Urinary bladder (tissue), 4 donors: ENCODE results near the gene EHD2. TPM values are rescaled to one million over a fixed set of nuclear protein-coding genes. Genes with fewer than 3 reads are reported as not detected.
"Not testable (repeated sequence)": the region's sequence is repeated elsewhere in the genome, so short reads cannot be mapped to it uniquely, and the experiment has no call there.

Source experiments
- DNase-seq: peaks from one replicate; pipeline ENCODE4 v3.0.0-alpha.2; 2015; ENCODE audit errors: extremely low spot score
- H3K27ac ChIP-seq: one replicate; pipeline ENCODE4 v1.5.1; 2013; ENCODE audit warnings: low read depth, mild to moderate bottlenecking, moderate library complexity
- H3K36me3 ChIP-seq: one replicate; pipeline ENCODE4 v1.6.1; 2013; ENCODE audit warnings: mild to moderate bottlenecking, moderate library complexity; ENCODE audit not compliant: insufficient read depth
- H3K4me1 ChIP-seq: one replicate; pipeline ENCODE4 v1.6.1; 2013; ENCODE audit warnings: mild to moderate bottlenecking, moderate library complexity; ENCODE audit not compliant: insufficient read depth
- H3K4me3 ChIP-seq: one replicate; pipeline ENCODE4 v1.5.1; 2013; ENCODE audit warnings: low read depth, low read length
- WGBS: extraction: QIAGEN DNeasy Blood & Tissue Kit; methylation state at CpG from one replicate; pipeline ENCODE4 v1.1.7; 2013; 5-methylcytosine and 5-hydroxymethylcytosine counted together
- polyA plus RNA-seq: library from polyadenylated mRNA; stranded (reverse); fragments of 200-250 nt; gene quantifications from one replicate; pipeline ENCODE4 v1.2.3, GENCODE V29; 2013
- total RNA-seq: library from RNA; depleted of rRNA; stranded (reverse); fragments of >200 nt; gene quantifications from one replicate; pipeline ENCODE4 v1.2.3, GENCODE V29; 2014
- donor health status: healthy with polysubstance abuse.
- donor health status: healthy.

EHD2 gene
- total and polyA plus RNA-seq, 2 donors: 53.1 to 188 TPM

DNA sequence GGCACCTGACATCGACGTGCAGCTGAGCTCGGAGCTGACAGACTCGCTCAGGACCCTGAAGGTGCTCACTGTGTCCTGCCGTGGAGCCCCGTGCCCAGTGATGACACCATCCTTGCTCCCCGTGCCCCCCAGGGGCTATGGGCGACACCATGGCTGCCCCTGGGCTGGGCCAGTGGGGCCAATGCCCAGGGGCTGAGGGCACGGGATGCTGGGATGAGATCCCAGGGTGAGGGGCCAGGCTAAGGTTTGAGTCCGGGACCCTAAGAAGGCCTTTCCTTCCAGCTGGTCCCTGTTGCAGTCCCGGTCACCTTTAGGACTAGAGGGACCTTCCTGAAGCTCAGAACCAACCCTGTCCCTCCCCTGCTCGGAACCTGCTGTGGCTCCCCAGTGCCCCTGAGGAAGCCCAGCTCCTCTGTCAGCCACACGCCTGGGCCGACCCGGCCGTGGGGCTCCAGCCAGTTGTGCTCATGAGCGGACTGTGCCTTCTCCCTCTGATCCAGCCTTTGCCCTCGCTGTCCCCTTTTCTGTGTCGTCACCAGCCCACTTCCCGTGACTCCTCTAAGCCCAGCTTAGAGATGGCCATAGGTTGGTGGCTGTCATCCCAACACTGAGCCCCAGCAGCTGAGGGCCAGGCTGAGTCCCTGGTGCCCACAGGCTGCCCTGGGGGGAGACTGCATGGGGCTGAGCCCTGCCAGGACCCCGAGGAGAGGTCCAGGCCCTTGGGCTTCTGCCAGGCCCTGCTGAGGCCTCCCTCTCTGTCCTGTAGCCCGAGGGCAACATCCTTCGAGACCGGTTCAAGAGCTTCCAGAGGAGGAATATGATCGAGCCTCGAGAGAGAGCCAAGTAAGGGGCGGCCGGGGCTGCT, 42.8 kb downstream of the EHD2 start:
- peaks cover 16% of the 10 kb centered on the region for H3K36me3 ChIP-seq

DNA sequence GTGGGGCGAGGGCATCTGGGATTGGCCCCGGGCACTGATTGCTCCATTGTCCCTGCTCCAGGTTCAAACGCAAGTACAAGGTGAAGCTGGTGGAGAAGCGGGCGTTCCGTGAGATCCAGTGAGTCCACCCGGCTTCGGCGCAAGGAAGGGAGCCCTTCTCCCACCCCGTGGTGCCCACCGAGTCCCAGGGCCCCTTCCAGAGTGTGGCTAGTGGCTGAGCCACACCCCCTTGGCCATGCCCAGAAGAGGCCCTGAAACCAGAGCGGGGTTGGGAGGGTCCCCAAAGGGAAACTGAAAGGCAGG, 43.4 kb downstream of the EHD2 start:
- 96% methylated on average over 12 of the region's 12 CpGs for WGBS
- Histone ChIP-seq H3K4me3 (no peak overlapping the region), H3K27ac (no peak overlapping the region), H3K4me1 (no peaks in the 10 kb centered on the region), H3K36me3 (peaks cover 13% of the 10 kb centered on the region)
- DNase-seq: no peak

More for the DNA sequence above, 42.8 kb downstream of the EHD2 start:
- 90% methylated on average over 28 of the region's 28 CpGs for WGBS
- Histone ChIP-seq H3K4me1 (no peaks in the 10 kb centered on the region), H3K4me3 (no peak overlapping the region), H3K27ac (no peak overlapping the region)
- no peak for DNase-seq

GRCh38 chr19:47756953-47757608, 43.9 kb downstream of the EHD2 start:
- no peak overlapping the region for H3K4me3 ChIP-seq
- peaks cover 12% of the 10 kb centered on the region for H3K36me3 ChIP-seq
- no peaks in the 10 kb centered on the region for H3K4me1 ChIP-seq
- 88% methylated on average over 22 of the region's 22 CpGs for WGBS
- H3K27ac ChIP-seq: no peak overlapping the region
- DNase-seq: no peak

- Histone ChIP-seq H3K4me3 (no peak overlapping the region), H3K36me3 (peaks cover 11% of the 10 kb centered on the region), H3K4me1 (no peaks in the 10 kb centered on the region), H3K27ac (no peak overlapping the region)
- DNase-seq: no peak
- 84% methylated on average over 14 of the region's 14 CpGs for WGBS
Measured at GRCh38 chr19:47757617-47758442, 44.6 kb downstream of the EHD2 start.

GRCh38 chr19:47758443-47758804, 45.2 kb downstream of the EHD2 start:
- H3K4me3 ChIP-seq: no peak overlapping the region
- H3K36me3 ChIP-seq: peaks cover 11% of the 10 kb centered on the region
- DNase-seq: no peak
- no peak overlapping the region for H3K27ac ChIP-seq
- no peaks in the 10 kb centered on the region for H3K4me1 ChIP-seq
- WGBS: 93% methylated on average over 5 of the region's 5 CpGs

- Histone ChIP-seq H3K4me1 (no peaks in the 10 kb centered on the region), H3K27ac (no peak overlapping the region), H3K36me3 (peaks cover 9% of the 10 kb centered on the region), H3K4me3 (no peak overlapping the region)
- no peak for DNase-seq
- WGBS: 92% methylated on average over 5 of the region's 5 CpGs
Measured at GRCh38 chr19:47760632-47760999, 47.4 kb downstream of the EHD2 start.

DNA sequence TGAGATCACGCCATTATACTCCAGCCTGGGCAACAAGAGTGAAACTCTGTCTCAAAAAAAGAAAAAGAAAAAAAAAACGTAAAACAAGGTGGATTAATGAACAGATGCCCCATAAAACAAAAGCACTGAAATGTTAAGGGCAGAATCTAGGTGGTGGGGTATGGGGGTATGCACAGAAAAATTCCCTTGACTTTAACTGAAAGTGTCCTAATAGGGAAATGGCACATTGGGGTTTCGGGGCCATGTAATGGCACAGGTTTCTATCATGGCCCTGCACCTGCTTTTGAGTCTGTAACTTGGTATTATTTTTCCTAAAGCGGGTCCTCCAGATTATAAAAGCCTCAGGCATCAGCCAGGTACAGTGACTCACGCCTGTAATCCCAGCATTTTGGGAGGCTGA, 48.3 kb downstream of the EHD2 start:
- no peak overlapping the region for H3K27ac ChIP-seq
- 82% methylated on average over 5 of the region's 5 CpGs for WGBS
- no peak overlapping the region for H3K4me3 ChIP-seq
- peaks cover 2% of the 10 kb centered on the region for H3K36me3 ChIP-seq
- H3K4me1 ChIP-seq: no peaks in the 10 kb centered on the region
- DNase-seq: no peak

DNA sequence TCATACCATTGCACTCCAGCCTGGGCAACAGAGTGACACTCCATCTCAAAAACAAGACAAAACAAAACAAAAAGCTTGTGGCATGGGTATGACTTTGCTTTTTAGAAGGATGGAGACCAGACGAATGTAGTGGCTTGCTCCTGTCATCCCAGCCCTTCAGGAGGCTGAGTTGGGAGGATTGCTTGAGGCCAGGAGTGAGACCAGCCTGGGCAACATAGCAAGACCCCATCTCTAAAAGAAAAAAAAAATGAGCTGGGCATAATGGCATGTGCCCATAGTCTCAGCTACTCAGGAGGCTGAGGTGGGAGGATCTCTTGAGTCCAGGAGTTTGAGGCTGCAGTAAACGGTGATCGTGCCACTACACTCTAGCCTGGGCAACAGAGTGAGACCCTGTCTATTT, 48.9 kb downstream of the EHD2 start:
- no peak overlapping the region for H3K27ac ChIP-seq
- DNase-seq: no peak
- peaks cover 2% of the 10 kb centered on the region for H3K36me3 ChIP-seq
- 88% methylated on average over 3 of the region's 3 CpGs for WGBS
- no peak overlapping the region for H3K4me3 ChIP-seq
- H3K4me1 ChIP-seq: no peaks in the 10 kb centered on the region

GRCh38 chr19:47762615-47763308, 49.5 kb downstream of the EHD2 start:
- 57% methylated on average over 18 of the region's 18 CpGs for WGBS
- no peak for DNase-seq
- peaks cover 1% of the 10 kb centered on the region for H3K36me3 ChIP-seq
- no peak overlapping the region for H3K27ac ChIP-seq
- H3K4me1 ChIP-seq: no peaks in the 10 kb centered on the region
- H3K4me3 ChIP-seq: no peak overlapping the region

DNA sequence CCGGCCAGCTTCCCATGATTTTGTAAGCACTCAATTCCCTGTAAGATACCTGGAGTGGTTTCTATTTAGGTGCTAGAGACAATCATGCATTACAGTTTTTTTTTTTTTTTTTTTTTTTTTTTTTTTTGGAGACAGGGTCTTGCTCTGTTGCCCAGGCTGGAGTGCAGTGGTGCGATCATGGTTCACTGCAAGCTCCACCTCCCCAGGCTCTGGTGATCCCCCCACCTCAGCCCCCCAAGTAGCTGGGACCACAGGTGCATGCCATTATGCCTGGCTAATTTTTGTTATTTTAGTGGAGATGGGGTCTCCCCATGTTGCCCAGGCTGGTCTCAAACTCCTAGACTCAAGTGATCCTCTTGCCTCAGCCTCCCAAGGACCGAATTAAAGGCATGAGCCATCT, 51.5 kb downstream of the EHD2 start:
- not testable (repeated sequence) for H3K4me3 ChIP-seq, H3K36me3 ChIP-seq, DNase-seq, H3K4me1 ChIP-seq, H3K27ac ChIP-seq
- 86% methylated on average over 3 of the region's 3 CpGs for WGBS

DNA sequence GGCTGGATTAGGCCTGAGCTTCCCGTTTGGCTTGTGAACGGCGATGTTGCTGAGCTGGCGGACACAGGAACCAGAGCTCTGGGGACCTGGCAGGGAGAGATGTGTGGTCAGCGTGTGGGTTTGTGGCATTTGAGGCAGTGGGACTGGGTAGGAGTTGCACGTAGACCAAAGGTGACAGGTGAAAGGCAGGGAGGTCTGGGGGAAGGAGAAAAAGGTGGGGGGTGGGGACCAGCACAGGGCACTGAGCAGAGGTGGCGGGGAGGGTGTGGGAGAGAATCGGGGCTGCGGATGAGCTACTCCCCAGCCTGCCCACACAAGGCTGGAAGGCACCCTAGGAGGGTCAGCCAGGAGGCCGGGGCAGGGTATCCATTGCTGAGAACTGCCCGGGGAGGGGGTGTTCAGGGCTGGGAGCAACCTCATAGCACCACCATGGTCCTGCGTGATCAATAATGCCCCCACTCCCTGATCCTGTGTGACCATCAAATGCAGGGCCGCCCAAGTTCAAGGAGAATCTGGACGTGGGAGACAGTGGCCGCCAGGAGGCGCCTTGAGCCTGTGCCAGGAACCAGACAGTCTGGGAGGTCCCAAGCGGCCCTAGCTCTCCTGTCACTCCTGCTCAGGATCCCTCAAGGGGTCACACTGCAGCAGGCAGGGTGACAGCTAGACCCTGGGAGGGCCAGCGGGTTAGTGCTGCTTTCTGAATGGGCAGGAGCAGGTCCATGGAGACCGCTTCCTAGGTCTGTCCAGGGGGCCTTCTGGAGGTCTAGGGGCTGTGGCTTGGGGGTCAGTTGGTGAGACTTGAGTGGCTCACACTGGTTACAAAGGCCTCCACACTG, 52.5 kb downstream of the EHD2 start:
- Histone ChIP-seq H3K27ac (no peak overlapping the region), H3K4me3 (no peak overlapping the region), H3K36me3 (no peaks in the 10 kb centered on the region), H3K4me1 (no peaks in the 10 kb centered on the region)
- DNase-seq: no peak
- 27% methylated on average over 19 of the region's 19 CpGs for WGBS

DNA sequence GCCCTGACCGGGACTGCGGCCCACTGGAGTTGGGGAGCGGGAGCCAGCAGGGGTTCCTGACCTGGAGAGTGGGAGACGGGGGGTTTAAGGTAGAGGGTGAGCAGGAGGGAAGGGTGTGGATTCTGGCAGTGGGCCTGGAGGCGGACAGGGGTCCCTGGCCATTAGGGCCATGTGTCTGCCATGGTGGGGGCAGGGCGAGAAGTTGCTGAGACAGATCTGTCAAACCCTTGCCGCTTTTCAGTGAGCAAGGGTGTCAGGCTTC, 53.1 kb downstream of the EHD2 start:
- DNase-seq: no peak
- Histone ChIP-seq H3K27ac (no peak overlapping the region), H3K36me3 (no peaks in the 10 kb centered on the region), H3K4me3 (no peak overlapping the region), H3K4me1 (no peaks in the 10 kb centered on the region)
- WGBS: 85% methylated on average over 7 of the region's 7 CpGs

DNA sequence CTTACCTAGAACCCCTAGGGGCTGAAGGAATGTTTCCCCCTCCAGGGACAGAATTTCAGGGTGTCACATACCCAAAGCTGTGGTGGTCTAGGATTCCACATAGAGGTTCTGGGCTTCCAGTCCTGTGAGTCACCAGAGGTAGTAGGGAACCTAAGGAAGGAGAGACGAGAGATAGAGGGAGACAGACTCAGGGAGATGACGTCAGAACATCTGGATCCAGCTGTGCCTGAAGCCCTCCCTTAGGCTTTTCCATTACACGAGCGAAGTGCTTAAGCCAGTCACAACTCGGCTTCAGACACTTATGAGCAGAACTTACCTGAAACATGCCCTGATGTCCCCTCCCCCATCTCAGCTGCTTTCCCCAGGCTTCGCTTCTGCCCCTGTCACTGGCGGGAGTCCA, 53.4 kb downstream of the EHD2 start:
- 79% methylated on average over 7 of the region's 7 CpGs for WGBS
- DNase-seq: no peak
- no peak overlapping the region for H3K27ac ChIP-seq
- H3K4me1 ChIP-seq: no peaks in the 10 kb centered on the region
- no peaks in the 10 kb centered on the region for H3K36me3 ChIP-seq
- no peak overlapping the region for H3K4me3 ChIP-seq
